Measurements from ENCODE around the gene THNSL1.

Gene THNSL1

DNA sequence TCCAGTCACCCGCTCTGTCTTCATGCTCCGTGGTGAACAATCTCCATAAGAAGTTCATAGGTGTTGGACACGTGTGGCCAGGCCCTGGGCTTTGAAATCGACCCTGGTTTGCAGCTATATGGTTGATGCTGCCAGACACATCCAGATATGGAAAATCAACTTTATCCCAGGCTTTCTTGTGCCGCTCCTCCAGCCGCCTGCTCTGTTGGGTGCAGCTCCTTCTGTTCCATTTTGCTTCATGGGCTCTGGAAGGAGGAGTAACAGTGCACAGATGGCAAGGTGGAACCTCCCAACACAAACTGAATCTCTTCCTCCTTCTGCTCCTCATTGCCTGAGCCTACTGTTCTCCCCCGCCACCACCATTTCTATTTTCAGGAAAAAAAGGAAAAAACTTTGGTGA, 44.7 kb downstream of the THNSL1 start:
- no peak for DNase-seq

DNA sequence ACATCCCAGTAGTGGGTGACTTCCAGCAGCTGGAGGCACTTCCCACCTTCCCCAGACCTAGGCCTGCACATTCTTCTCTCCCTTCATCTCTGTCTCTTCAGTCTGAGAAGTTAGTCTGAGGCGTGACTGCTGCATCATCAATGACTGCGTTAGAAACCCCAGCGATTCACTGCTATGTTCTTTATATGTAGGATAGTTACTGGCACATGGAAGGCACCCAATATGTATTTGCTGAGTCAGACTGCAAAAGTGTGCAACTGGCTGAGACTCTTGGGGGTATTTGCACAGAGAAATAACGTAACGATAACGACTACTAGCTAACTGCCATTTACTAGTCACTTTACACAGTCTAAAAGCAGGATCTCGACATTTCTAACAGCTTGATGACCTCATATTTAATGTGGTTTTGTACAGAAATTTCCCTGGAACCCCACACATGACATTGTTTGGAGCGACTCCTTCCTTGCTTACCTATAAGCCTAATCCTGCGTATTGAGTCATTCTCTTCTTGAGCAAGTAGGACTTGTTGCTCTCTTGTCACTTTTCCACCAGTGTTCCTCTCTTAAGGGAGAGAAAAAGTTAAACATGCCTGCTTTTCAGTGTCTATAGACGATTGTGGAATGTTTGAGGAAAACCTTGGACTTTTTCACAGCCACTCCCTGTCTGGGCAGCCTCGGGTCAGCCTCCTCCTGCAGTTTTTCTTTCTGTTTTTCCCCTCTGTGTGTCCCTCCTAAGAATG, 45.5 kb downstream of the THNSL1 start:
- no peak for DNase-seq

DNA sequence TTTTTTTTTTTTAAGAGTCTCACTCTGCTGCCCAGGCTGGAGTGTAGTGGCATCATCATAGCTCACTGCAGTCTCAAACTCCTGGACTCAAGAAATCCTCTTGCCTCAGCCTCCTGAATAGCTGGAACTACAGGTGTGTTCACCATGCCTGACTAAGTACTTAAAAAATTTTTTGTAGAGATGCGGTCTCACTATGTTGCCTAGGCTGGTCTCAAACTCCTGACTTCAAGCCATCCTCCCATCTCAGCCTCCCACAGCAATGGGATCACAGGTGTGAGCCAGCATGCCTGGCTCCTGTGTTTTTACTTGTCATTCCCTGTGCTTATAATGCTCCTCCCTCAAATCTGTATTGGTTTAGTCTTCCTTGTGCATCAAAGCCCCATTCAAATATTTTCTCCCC, 46.7 kb downstream of the THNSL1 start:
- DNase-seq, result no peak

DNA sequence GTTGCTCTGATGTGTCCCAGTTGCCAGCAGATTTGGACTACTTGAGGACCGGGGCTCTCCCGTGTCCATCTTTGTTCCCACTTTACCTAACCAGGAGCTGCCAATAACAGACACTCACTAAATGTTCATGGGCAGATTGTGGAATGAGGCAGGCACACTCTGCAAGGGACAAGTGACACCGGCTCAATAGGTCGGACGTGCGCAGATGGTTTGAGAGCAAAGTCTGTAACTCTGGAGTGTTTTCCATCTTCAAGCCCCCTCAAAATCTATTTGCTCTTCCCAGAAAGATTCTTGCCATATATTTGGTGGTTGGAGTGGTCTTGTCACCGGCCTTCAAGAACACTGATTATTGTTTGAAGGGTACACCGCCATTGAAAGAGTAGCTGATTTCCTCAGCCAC, 47.2 kb downstream of the THNSL1 start:
- no peak for DNase-seq

DNA sequence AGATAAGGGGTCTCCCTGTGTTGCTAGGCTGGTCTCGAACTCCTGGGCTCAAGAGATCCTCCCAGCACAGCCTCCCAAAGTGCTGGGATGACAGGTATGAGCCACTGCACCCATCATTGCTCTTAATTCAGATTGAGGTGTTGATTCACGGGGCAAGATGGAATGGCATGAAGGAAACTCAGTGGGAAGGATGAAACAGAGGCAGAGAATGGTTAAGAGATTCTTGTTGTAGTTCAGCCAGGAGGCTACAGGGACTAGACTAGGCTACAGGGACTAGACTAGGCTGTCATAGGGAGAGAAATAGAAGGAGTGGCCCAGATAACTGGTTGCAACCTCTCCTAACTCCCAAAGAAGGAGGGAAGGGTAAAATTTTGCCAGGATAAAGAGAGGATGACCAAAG, 48.0 kb downstream of the THNSL1 start:
- no peak for DNase-seq

DNA sequence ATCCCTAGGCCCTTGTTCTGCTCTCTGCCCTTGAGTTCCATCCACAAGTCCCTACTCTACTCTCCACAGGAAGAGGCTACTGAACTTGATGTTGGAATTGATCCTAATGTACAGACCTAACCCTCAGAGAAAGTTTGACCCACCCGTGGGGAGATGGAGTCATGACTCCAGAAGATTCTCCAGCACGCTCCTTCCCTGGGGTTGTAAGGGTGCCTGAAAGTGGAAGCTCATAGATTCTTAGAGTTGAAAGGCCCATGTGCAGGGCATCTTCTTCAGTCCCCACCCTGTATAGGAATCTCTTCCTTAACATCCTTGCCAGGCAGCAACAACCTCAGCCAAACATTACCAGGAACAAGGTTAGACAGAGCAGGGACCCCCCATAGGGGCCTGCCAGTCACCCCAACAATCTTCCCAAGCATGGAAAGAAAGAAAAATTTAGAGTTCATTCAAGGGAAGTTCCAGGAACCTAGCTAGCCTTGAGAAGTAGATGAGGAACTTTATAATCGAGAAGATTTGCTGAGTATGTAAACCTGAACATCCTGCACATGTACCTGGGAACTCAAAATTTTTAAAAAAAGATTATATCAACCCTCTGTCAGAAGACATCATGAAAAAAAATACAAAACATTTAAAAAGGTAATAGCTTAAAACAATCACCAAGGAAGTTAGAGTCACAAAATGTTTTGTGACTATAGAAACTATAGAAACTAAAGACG, 49.5 kb downstream of the THNSL1 start:
- no peak for DNase-seq

DNA sequence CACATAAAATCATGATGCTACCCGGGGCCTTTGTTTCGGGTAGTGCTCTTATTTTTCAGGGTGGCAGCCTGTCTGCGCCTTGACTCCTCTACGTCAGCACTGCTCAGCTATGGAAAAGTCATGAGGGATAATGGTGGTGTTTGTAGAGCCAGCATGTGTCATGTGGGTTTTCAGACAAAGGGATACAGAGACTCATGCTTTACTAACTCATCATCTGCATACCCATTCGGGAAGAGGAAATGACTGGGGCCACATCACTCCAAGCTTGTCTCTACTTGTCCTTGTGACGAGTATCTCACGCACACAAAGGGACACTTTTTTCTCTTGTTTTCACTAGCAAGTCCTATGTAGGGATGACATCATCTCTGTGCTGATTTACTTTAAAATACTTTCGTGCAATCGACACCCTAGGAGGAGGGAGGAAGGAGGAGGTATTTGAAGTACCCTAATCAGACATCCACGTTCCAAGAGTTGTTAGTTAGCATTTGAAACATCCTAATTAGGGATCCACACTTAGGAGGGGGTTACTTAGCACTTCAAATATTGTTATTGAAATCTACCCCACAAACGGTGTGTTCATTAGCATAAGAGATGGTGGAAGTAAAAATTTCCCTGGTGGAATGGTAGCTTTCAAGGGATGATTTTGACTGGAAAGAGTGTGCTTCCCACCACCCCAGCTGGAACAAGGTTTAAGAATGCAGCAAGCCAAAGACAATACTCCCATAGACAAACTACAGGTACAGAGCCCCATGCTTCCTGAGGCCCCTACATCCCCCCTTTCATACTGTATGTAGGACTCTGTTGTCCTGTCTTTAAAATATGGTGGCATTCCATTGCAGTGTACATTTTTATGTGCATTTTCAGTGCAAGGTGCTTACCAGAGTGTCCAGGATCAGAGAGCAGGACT, 52.0 kb downstream of the THNSL1 start:
- no peak for DNase-seq

DNA sequence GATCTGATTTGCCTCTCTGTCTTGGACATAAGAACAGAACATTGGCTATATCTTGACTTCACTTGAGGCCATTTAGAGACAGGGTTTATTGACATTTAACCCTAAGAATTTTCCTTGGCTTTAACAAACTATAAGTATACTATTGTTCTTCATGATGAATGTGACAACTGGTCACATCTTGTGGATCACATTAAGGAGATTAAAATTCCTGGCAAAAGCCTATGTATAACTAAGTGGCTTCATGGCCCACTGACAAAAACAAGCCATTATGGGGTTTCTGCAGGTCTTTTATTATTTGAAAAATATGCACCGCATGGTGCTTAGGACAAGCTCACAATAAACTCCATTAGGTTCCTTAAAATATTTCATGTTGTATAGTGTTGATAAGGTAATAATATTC, 54.8 kb downstream of the THNSL1 start:
- no peak for DNase-seq

DNA sequence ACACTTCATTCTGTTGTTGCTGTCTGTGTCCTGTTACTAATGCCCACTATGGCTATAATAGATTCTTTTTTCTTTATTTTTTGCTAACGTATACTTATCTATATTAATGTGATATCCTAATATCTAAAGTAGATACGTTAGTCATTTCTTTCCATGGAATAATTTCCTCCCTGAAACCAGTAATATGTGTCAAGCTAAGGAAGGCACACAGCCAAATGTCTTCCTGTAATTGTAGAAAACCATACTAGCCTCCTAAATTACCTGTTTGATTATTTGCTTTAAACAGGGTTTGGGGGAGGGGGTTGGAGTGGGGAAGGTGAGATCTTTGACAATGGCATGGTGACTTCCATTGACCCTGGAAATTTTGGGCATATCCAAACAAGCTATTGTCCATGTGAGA, 56.4 kb downstream of the THNSL1 start:
- DNase-seq, result no peak

DNA sequence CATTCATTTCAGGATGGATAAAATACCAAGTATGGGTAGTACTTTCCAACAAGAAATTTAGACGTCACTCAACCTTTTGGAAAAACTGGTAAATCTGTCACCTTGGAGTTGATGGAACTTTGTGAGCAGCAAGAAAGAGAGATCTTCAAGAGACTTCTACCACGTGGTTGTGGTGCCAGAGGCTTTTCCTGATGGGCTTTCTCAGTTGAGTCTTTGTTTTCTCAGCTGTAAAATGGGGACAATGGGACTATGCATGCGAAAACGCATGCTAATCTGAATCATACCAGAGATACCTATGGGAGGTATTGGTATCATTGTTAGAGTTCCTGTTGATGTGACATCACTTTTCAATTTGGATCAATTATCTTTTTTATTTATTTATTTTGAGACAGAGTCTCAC, 59.4 kb downstream of the THNSL1 start:
- no peak for DNase-seq
